Brain pericyte (primary cell): ENCODE results near the gene RHBDD1.

Source experiments
- DNase-seq: peaks from one replicate; pipeline ENCODE4 v3.0.0-alpha.2; 2012; ENCODE audit warnings: low read depth, low spot score

The RHBDD1 gene

GRCh38 chr2:226915846-226916360 is 80.0 kb downstream of the RHBDD1 start:
- DNase-seq = no peak

GRCh38 chr2:226916669-226917068 is 80.8 kb downstream of the RHBDD1 start:
- no peak for DNase-seq

- DNase-seq = no peak
Observed at GRCh38 chr2:226932443-226932842, 96.6 kb downstream of the RHBDD1 start.

GRCh38 chr2:226934546-226935201 is 98.8 kb downstream of the RHBDD1 start:
- DNase-seq = no peak

- DNase-seq = no peak
Observed at GRCh38 chr2:226943862-226944620, 108.2 kb downstream of the RHBDD1 start.

- DNase-seq = no peak
Observed at GRCh38 chr2:226953206-226953605, 117.4 kb downstream of the RHBDD1 start.

GRCh38 chr2:226953826-226954225 is 118.0 kb downstream of the RHBDD1 start:
- no peak for DNase-seq

GRCh38 chr2:226956659-226957058 is 120.8 kb downstream of the RHBDD1 start:
- DNase-seq = no peak

GRCh38 chr2:226959418-226959817 is 123.6 kb downstream of the RHBDD1 start:
- no peak for DNase-seq

GRCh38 chr2:226962176-226962773 is 126.4 kb downstream of the RHBDD1 start:
- DNase-seq = no peak

- no peak for DNase-seq
Observed at GRCh38 chr2:226963528-226963927, 127.7 kb downstream of the RHBDD1 start.

GRCh38 chr2:226965376-226965775 is 129.5 kb downstream of the RHBDD1 start:
- DNase-seq = no peak

- DNase-seq = no peak
Observed at GRCh38 chr2:226969417-226970080, 133.7 kb downstream of the RHBDD1 start.

- no peak for DNase-seq
Observed at GRCh38 chr2:226970362-226970761, 134.5 kb downstream of the RHBDD1 start.

- no peak for DNase-seq
Observed at GRCh38 chr2:226971084-226971483, 135.2 kb downstream of the RHBDD1 start.

GRCh38 chr2:226971770-226972169 is 135.9 kb downstream of the RHBDD1 start:
- no peak for DNase-seq

GRCh38 chr2:226973816-226974215 is 138.0 kb downstream of the RHBDD1 start:
- no peak for DNase-seq

GRCh38 chr2:226977775-226978190 is 141.9 kb downstream of the RHBDD1 start:
- DNase-seq = no peak

GRCh38 chr2:226978300-226978699 is 142.4 kb downstream of the RHBDD1 start:
- no peak for DNase-seq

- DNase-seq = no peak
Observed at GRCh38 chr2:226979004-226979403, 143.2 kb downstream of the RHBDD1 start.

- DNase-seq = no peak
Observed at GRCh38 chr2:226981791-226982326, 146.0 kb downstream of the RHBDD1 start.
